Uterus (tissue), 4 donors: ENCODE results near the gene ECM2. TPM values are rescaled to one million over a fixed set of nuclear protein-coding genes. Genes with fewer than 3 reads are reported as not detected.

Experiments
- DNase-seq, 2 donors: peaks; one replicate each; pipeline ENCODE4 v3.0.0-alpha.2; 2019 to 2020
- H3K27ac ChIP-seq, 2 donors: fragments of 200-600 bp; sonication (generic); 1 replicate in 1 of 2; 2 replicates in 1 of 2; pipeline ENCODE4 v1.5.1; 2016 to 2018
- H3K27me3 ChIP-seq, 2 donors: fragments of 200-600 bp; sonication (generic); one replicate each; pipeline ENCODE4 v1.5.1; 2018 to 2019; ENCODE audit warnings: control low read depth in 1 of 2
- H3K36me3 ChIP-seq, 2 donors: fragments of 200-600 bp; sonication (generic); one replicate each; pipeline ENCODE4 v1.5.1; 2019; ENCODE audit warnings: control low read depth in 1 of 2
- H3K4me1 ChIP-seq, 2 donors: fragments of 200-600 bp; sonication (generic); one replicate each; pipeline ENCODE4 v1.5.1; 2018 to 2019; ENCODE audit warnings: control low read depth in 1 of 2
- H3K4me3 ChIP-seq, 2 donors: fragments of 200-600 bp; sonication (generic); 1 replicate in 1 of 2; 2 replicates in 1 of 2; pipeline ENCODE4 v1.5.1; 2018 to 2019; ENCODE audit warnings: mild to moderate bottlenecking in 1 of 2
- H3K9me3 ChIP-seq, 2 donors: fragments of 200-600 bp; sonication (generic); one replicate each; pipeline ENCODE4 v1.5.1; 2019; ENCODE audit warnings: control low read depth in 1 of 2
- CTCF ChIP-seq, 4 experiments: fragments of 200-600 bp in 2 of 4; fragments of 450-650 bp in 2 of 4; sonication (generic) in 2 of 4; IDR thresholded peaks; one replicate each; pipeline ENCODE4 v1.5.1; 2016 to 2019; ENCODE audit warnings: antibody characterized with exemption in 4 of 4, mild to moderate bottlenecking in 2 of 4, moderate library complexity in 1 of 4
- POLR2A ChIP-seq, 2 donors: fragments of 450-650 bp; IDR thresholded peaks; one replicate each; pipeline ENCODE4 v1.6.1; 2016; ENCODE audit warnings: antibody characterized with exemption in 2 of 2, mild to moderate bottlenecking in 1 of 2, moderate library complexity in 1 of 2
- intact Hi-C: fragments of 100-400 bp; cut with DNase I; formaldehyde crosslinking; loops from one replicate; pipeline ENCODE4 v1.15.1; 2023; ENCODE audit warnings: low total_unique reads
- total RNA-seq, 4 donors: library from RNA; depleted of rRNA in 3 of 4; stranded (reverse); fragments of >200 nt in 3 of 4; gene quantifications; one replicate each; pipeline versions ENCODE4 v1.1.0 to v1.2.4, GENCODE V29; 2014 to 2023
- donor health status: DM: yes; HTN: yes; CAD: no.

ECM2 gene
- total RNA-seq, 4 donors from 2014 or later = 21.8 to 34.0 (median 27.7) TPM

GRCh38 chr9:92563116-92564100 lies 27.6 kb upstream of the ECM2 start:
- Histone ChIP-seq H3K27me3 (no peaks in the 10 kb centered on the region), H3K27ac (peak overlapping the region; percentile 36 to 48), H3K9me3 (no peaks in the 10 kb centered on the region), H3K4me1 (peaks cover 0 to 5% of the 10 kb centered on the region in 2 donors), H3K36me3 (no peaks in the 10 kb centered on the region), H3K4me3 (no peak overlapping the region)
- intact Hi-C loops = no loop called here
- TF ChIP-seq CTCF (IDR thresholded peaks at IDR 0.05) (no peak), POLR2A (IDR thresholded peaks at IDR 0.05) (no peak)
- no peak for DNase-seq

DNA sequence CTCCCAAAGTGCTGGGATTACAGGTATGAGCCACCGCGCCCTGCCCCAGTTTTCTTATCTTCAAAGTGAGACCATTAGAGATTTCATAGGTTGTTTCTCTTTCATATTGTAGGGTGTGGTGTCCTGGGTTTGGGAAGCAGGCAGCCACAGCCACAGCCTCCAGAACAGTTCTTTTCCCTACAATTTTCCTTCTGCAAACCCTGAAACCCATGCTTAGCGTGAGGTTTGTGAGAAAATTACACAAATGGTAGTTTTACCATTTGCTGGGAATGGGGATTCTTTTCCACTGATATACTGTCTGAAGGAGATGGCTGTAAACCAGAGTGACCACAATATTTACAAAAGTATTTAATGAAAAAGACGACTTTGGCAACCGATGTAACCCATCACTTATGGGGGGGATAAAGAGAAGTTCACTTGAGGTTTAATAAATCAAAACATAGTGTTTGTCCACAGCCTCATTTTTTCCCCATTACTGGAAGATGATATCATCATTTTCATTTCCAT lies 26.7 kb upstream of the ECM2 start:
- Histone ChIP-seq H3K4me3 (no peak overlapping the region), H3K27ac (peak overlapping the region; percentile 36 to 48), H3K4me1 (peaks cover 0 to 5% of the 10 kb centered on the region in 2 donors), H3K36me3 (no peaks in the 10 kb centered on the region), H3K9me3 (no peaks in the 10 kb centered on the region), H3K27me3 (no peaks in the 10 kb centered on the region)
- TF ChIP-seq CTCF (IDR thresholded peaks at IDR 0.05) = no peak
- TF ChIP-seq POLR2A (IDR thresholded peaks at IDR 0.05) = no peak
- DNase-seq = no peak
- intact Hi-C loops = no loop called here

GRCh38 chr9:92561374-92562330 lies 25.9 kb upstream of the ECM2 start:
- Histone ChIP-seq H3K27me3 (no peaks in the 10 kb centered on the region), H3K4me1 (peaks cover 0 to 5% of the 10 kb centered on the region in 2 donors), H3K27ac (no peak overlapping the region), H3K9me3 (no peaks in the 10 kb centered on the region), H3K4me3 (no peak overlapping the region), H3K36me3 (no peaks in the 10 kb centered on the region)
- no peak for TF ChIP-seq CTCF (IDR thresholded peaks at IDR 0.05)
- no peak for TF ChIP-seq POLR2A (IDR thresholded peaks at IDR 0.05)
- DNase-seq = no peak
- intact Hi-C loops = no loop called here

DNA sequence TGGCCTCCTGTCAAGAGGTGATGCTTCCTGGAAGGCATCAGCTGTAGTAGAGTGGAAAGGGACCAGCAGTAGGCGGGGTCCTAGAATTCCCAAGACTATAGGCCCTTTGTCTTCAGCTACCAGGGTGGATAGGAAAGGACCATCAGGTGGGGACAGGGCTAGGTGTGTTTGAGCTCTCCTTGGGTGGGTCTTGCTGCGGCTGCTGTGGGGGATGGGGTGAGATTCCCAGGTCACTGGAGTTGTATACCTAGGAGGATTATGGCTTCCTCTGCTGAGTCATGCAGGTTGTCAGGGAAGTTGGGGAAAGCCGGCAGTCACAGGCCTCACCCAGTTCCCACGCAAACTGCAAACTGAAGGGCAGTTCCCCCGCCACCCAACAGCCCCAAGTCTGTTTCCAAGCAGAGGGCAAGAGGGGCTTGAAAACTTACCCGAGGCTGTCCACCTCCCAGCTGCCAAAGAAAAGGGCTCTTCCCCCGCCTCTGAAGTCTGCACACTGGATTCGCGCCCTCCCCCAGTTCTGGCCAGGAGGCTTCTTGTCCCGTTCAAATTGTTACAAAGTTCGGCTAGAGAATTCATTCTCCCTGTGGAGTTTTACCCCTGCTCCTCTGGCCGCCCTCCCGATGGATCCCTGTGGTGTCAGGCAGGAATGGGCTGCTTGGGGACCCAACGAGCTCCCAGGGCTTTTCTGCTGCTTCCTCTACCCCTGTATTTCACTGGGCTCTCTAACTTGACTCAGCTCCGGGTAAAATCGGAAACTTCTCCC lies 23.0 kb upstream of the ECM2 start:
- H3K9me3 ChIP-seq = no peaks in the 10 kb centered on the region
- intact Hi-C loops = no loop called here
- peaks cover 0 to 1% of the 10 kb centered on the region in 2 donors for H3K4me1 ChIP-seq
- TF ChIP-seq POLR2A (IDR thresholded peaks at IDR 0.05) = no peak
- TF ChIP-seq CTCF (IDR thresholded peaks at IDR 0.05) = no peak
- H3K27ac ChIP-seq = peak overlapping the region in 1 of 2 donors; percentile 15
- no peaks in the 10 kb centered on the region for H3K27me3 ChIP-seq
- peak in 1 of 2 donors; percentile 24 for DNase-seq
- H3K4me3 ChIP-seq = no peak overlapping the region
- H3K36me3 ChIP-seq = no peaks in the 10 kb centered on the region
